Natural killer cell (primary cell): ENCODE measurements around the gene TPBG. TPM values are rescaled to one million over a fixed set of nuclear protein-coding genes. Genes with fewer than 3 reads are reported as not detected.

ENCODE experiments used
- ATAC-seq, 3 donors: fragments of 150-1000 bp in 2 of 3; fragments of 200-7000 bp in 1 of 3; cut with Tn5 transposase; 1 replicate in 1 of 3; 2 replicates in 2 of 3; pipeline ENCODE4 v1.10.0; 2021; ENCODE audit warnings: mild to moderate bottlenecking in 2 of 3, moderate library complexity in 2 of 3
- DNase-seq, 2 donors: peaks; one replicate each; pipeline versions ENCODE4 v3.0.0 to v3.0.0-alpha.2; 2013 to 2021; ENCODE audit warnings: mixed read lengths in 1 of 2
- H3K27ac ChIP-seq: one replicate; pipeline ENCODE4 v1.5.1; 2013; ENCODE audit warnings: mild to moderate bottlenecking, low read length
- H3K27me3 ChIP-seq: one replicate; pipeline ENCODE4 v1.6.1; 2013; ENCODE audit warnings: low read length; ENCODE audit not compliant: control insufficient read depth, insufficient read depth
- H3K36me3 ChIP-seq: one replicate; pipeline ENCODE4 v1.6.1; 2013; ENCODE audit warnings: low read length; ENCODE audit not compliant: control insufficient read depth, insufficient read depth
- H3K4me1 ChIP-seq: one replicate; pipeline ENCODE4 v1.6.1; 2013; ENCODE audit warnings: low read length; ENCODE audit not compliant: control insufficient read depth, insufficient read depth
- H3K4me3 ChIP-seq: one replicate; pipeline ENCODE4 v1.5.1; 2013; ENCODE audit warnings: low read length
- H3K9me3 ChIP-seq: one replicate; pipeline ENCODE4 v1.6.1; 2013; ENCODE audit warnings: low read length; ENCODE audit not compliant: control insufficient read depth, insufficient read depth
- H3K27ac Mint-ChIP-seq, 2 donors: one replicate each; pipeline ENCODE4 v1.8.0; 2022; ENCODE audit warnings: mild to moderate bottlenecking in 2 of 2, mixed read lengths in 2 of 2, moderate library complexity in 1 of 2
- H3K27me3 Mint-ChIP-seq, 2 donors: one replicate each; pipeline ENCODE4 v1.8.0; 2022; ENCODE audit warnings: low read depth in 2 of 2, mixed read lengths in 2 of 2
- H3K36me3 Mint-ChIP-seq: one replicate; pipeline ENCODE4 v1.8.0; 2022; ENCODE audit warnings: mixed read lengths
- H3K4me1 Mint-ChIP-seq, 2 donors: one replicate each; pipeline ENCODE4 v1.8.0; 2022; ENCODE audit warnings: mixed read lengths in 2 of 2
- H3K4me3 Mint-ChIP-seq: one replicate; pipeline ENCODE4 v1.8.0; 2022; ENCODE audit warnings: mild to moderate bottlenecking, moderate library complexity, mixed read lengths
- H3K9me3 Mint-ChIP-seq, 2 donors: one replicate each; pipeline ENCODE4 v1.8.0; 2022; ENCODE audit warnings: mixed read lengths in 2 of 2
- CTCF ChIP-seq: fragments of 200-600 bp; IDR thresholded peaks from one replicate; pipeline ENCODE4 v1.8.0; 2022; ENCODE audit warnings: antibody characterized with exemption
- WGBS: methylation state at CpG from one replicate; pipeline ENCODE4 v1.1.7; 2013; ENCODE audit warnings: missing lambda C conversion rate; ENCODE audit not compliant: insufficient coverage; 5-methylcytosine and 5-hydroxymethylcytosine counted together
- intact Hi-C: fragments of 100-400 bp; cut with micrococcal nuclease; formaldehyde crosslinking; loops from one replicate; pipeline ENCODE4 v1.14.2; 2022
- total RNA-seq, 4 donors: library from RNA; stranded (reverse); fragments of 120-200 nt in 1 of 4; gene quantifications; one replicate each; pipeline versions ENCODE4 v1.2.3 to v1.2.4, GENCODE V29; 2013 to 2022

Gene TPBG
- total RNA-seq, 3 donors from 2014 or later (not counting 1 experiment from before 2014, with no cell fraction given) = 0.11 to 0.33 TPM; not detected in 1

GRCh38 chr6:82374516-82374915, 10.9 kb downstream of the TPBG start:
- H3K9me3 Mint-ChIP-seq = peaks cover 9 to 10% of the 10 kb centered on the region in 2 donors
- H3K4me1 Mint-ChIP-seq = no peaks in the 10 kb centered on the region
- H3K27ac Mint-ChIP-seq = no peak overlapping the region
- H3K4me3 ChIP-seq = no peak overlapping the region
- no peaks in the 10 kb centered on the region for H3K4me1 ChIP-seq
- H3K36me3 ChIP-seq = no peaks in the 10 kb centered on the region
- H3K4me3 Mint-ChIP-seq = no peak overlapping the region
- no peaks in the 10 kb centered on the region for H3K27me3 ChIP-seq
- DNase-seq = no peak
- intact Hi-C loops = no loop called here
- no peak overlapping the region for H3K27ac ChIP-seq
- H3K9me3 ChIP-seq = no peaks in the 10 kb centered on the region
- H3K27me3 Mint-ChIP-seq = peaks cover 0 to 3% of the 10 kb centered on the region in 2 donors
- H3K36me3 Mint-ChIP-seq = no peaks in the 10 kb centered on the region
- no peak for ATAC-seq
- TF ChIP-seq CTCF = no peak

GRCh38 chr6:82376636-82377035, 13.0 kb downstream of the TPBG start:
- no peaks in the 10 kb centered on the region for H3K9me3 ChIP-seq
- Mint-ChIP-seq H3K4me3 (no peak overlapping the region), H3K9me3 (peaks cover 9 to 10% of the 10 kb centered on the region in 2 donors), H3K4me1 (no peaks in the 10 kb centered on the region), H3K27me3 (peaks cover 0 to 3% of the 10 kb centered on the region in 2 donors), H3K36me3 (no peaks in the 10 kb centered on the region), H3K27ac (no peak overlapping the region)
- DNase-seq (no peak), ATAC-seq (no peak)
- H3K4me1 ChIP-seq = no peaks in the 10 kb centered on the region
- TF ChIP-seq CTCF = no peak
- no peak overlapping the region for H3K27ac ChIP-seq
- H3K27me3 ChIP-seq = no peaks in the 10 kb centered on the region
- H3K4me3 ChIP-seq = no peak overlapping the region
- intact Hi-C loops = no loop called here
- H3K36me3 ChIP-seq = no peaks in the 10 kb centered on the region

GRCh38 chr6:82380566-82381185, 17.1 kb downstream of the TPBG start:
- intact Hi-C loops = no loop called here
- Mint-ChIP-seq H3K4me3 (no peak overlapping the region), H3K4me1 (no peaks in the 10 kb centered on the region), H3K9me3 (peaks cover 5% of the 10 kb centered on the region in 2 donors), H3K27me3 (peaks cover 0 to 3% of the 10 kb centered on the region in 2 donors), H3K36me3 (no peaks in the 10 kb centered on the region), H3K27ac (no peak overlapping the region)
- TF ChIP-seq CTCF = no peak
- 89% methylated on average over 8 of the region's 9 CpGs for WGBS
- Histone ChIP-seq H3K4me3 (no peak overlapping the region), H3K27ac (no peak overlapping the region), H3K36me3 (no peaks in the 10 kb centered on the region), H3K4me1 (no peaks in the 10 kb centered on the region), H3K27me3 (no peaks in the 10 kb centered on the region), H3K9me3 (no peaks in the 10 kb centered on the region)
- no peak for DNase-seq
- ATAC-seq = no peak

GRCh38 chr6:82381278-82381677, 17.7 kb downstream of the TPBG start:
- Mint-ChIP-seq H3K27me3 (peaks cover 0 to 3% of the 10 kb centered on the region in 2 donors), H3K9me3 (peaks cover 3 to 5% of the 10 kb centered on the region in 2 donors), H3K4me1 (no peaks in the 10 kb centered on the region), H3K4me3 (no peak overlapping the region), H3K27ac (no peak overlapping the region), H3K36me3 (no peaks in the 10 kb centered on the region)
- DNase-seq (no peak), ATAC-seq (no peak)
- Histone ChIP-seq H3K4me3 (no peak overlapping the region), H3K27me3 (no peaks in the 10 kb centered on the region), H3K27ac (no peak overlapping the region), H3K36me3 (no peaks in the 10 kb centered on the region), H3K9me3 (no peaks in the 10 kb centered on the region), H3K4me1 (no peaks in the 10 kb centered on the region)
- intact Hi-C loops = no loop called here
- no peak for TF ChIP-seq CTCF
- no CpG with 5 or more reads among the region's 1 CpG for WGBS
